Mononuclear cell (primary cell): ENCODE data around the gene TTC17. TPM values are rescaled to one million over a fixed set of nuclear protein-coding genes. Genes with fewer than 3 reads are reported as not detected.
"Not testable (repeated sequence)": the region's sequence is repeated elsewhere in the genome, so short reads cannot be mapped to it uniquely, and the experiment has no call there.

ENCODE experiments used
- H3K27me3 ChIP-seq: 2 replicates; pipeline ENCODE4 v1.6.0; 2011; ENCODE audit warnings: low read length, control low read depth; ENCODE audit not compliant: insufficient read depth
- H3K4me1 ChIP-seq: 2 replicates; pipeline ENCODE4 v1.5.1; 2011; ENCODE audit warnings: mild to moderate bottlenecking, low read length, control low read depth; ENCODE audit not compliant: insufficient read depth
- H3K4me3 ChIP-seq: 2 replicates; pipeline ENCODE4 v1.5.1; 2011; ENCODE audit warnings: mild to moderate bottlenecking, low read length, moderate library complexity
- H3K9me3 ChIP-seq: 2 replicates; pipeline ENCODE4 v1.5.1; 2011; ENCODE audit warnings: low read depth, mild to moderate bottlenecking, control low read depth, low read length
- total RNA-seq: library from RNA; depleted of rRNA; stranded (reverse); fragments of >200 nt; gene quantifications from one replicate; pipeline ENCODE4 v1.2.3, GENCODE V29; 2012

TTC17 gene, protein sequence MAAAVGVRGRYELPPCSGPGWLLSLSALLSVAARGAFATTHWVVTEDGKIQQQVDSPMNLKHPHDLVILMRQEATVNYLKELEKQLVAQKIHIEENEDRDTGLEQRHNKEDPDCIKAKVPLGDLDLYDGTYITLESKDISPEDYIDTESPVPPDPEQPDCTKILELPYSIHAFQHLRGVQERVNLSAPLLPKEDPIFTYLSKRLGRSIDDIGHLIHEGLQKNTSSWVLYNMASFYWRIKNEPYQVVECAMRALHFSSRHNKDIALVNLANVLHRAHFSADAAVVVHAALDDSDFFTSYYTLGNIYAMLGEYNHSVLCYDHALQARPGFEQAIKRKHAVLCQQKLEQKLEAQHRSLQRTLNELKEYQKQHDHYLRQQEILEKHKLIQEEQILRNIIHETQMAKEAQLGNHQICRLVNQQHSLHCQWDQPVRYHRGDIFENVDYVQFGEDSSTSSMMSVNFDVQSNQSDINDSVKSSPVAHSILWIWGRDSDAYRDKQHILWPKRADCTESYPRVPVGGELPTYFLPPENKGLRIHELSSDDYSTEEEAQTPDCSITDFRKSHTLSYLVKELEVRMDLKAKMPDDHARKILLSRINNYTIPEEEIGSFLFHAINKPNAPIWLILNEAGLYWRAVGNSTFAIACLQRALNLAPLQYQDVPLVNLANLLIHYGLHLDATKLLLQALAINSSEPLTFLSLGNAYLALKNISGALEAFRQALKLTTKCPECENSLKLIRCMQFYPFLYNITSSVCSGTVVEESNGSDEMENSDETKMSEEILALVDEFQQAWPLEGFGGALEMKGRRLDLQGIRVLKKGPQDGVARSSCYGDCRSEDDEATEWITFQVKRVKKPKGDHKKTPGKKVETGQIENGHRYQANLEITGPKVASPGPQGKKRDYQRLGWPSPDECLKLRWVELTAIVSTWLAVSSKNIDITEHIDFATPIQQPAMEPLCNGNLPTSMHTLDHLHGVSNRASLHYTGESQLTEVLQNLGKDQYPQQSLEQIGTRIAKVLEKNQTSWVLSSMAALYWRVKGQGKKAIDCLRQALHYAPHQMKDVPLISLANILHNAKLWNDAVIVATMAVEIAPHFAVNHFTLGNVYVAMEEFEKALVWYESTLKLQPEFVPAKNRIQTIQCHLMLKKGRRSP
- 123 TPM for total RNA-seq

DNA sequence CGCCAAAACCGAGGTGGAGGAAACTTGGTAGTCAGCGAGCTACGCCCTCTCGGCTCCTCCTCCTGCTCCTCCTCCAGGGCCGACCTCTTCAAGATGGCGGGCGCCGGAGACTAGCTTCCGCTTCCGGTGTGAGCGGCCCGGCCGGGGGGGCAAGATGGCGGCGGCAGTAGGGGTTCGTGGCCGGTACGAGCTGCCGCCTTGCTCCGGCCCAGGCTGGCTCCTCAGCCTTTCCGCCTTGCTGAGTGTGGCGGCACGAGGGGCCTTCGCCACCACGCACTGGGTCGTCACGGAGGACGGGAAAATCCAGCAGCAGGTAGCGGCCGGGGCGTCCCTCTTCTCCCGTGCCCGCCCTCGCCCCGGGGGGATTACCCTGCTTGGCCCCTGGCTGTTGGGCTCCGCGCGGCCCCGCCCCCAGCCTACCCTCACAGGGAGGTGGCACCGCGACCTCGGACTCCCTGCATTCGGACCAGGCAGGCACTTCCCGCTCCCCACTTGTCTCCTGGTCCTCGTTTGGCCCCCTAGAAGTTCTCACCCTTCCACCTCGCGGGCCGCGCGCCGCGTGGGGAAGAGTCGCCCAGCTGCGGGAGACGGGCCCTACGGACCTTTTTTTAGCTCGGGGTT, at the start of gene TTC17:
TSS of gene TTC17 (plus strand) at position 120 of the 621 bp plus-strand sequence. CDS start at position 155, 35 bp downstream.
- no peaks in the 10 kb centered on the region for H3K9me3 ChIP-seq
- H3K4me1 ChIP-seq: peaks cover 32% of the 10 kb centered on the region
- H3K4me3 ChIP-seq: peak within 1 kb of the TSS; percentile 94
- no peaks in the 10 kb centered on the region for H3K27me3 ChIP-seq

DNA sequence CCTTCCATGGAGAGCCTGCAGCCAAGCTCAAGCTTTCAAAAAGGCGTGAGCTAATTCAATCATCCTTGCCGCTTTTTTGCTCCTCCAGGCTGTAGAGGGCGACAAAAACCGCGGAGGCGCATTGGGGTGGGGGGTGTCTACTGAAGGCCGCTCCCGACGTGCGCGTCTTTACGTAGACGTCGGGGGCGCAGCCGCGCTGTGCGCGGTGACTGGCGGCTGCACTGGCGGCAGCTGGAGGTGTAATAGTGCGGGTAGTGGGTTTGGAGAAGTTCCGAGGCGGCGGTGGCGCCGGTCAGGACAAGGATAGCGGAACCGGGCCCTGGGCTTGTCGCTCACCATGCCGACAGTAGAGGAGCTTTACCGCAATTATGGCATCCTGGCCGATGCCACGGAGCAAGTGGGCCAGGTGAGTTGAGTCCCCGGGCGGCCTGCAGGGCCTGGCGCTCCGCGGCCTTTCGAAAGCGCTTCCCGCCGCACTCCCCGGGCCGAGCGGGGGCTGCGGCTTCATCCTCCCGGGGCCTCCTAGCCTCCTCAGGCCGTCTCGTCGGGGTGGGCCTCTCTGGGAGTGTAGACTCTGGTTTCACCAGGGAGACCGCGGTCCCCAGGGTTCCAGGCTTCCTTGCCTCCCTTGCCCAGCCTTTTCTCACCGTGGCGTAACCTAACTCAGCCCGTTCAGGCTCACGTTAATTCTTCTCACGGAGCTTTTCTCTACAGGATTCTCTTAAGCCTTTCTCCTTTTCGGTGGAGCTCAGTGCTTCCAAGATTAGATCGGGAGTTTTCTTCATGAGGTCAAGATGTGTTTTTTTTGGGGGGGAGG, 46.7 kb upstream of the TTC17 start, which contains the start of gene API5:
TSS of gene API5 (plus strand) at position 206 of the 817 bp plus-strand sequence. CDS start at position 338, 132 bp downstream.
- no peaks in the 10 kb centered on the region for H3K27me3 ChIP-seq
- no peaks in the 10 kb centered on the region for H3K9me3 ChIP-seq
- peaks cover 21% of the 10 kb centered on the region for H3K4me1 ChIP-seq
- H3K4me3 ChIP-seq: peak within 1 kb of the TSS; percentile 80

DNA sequence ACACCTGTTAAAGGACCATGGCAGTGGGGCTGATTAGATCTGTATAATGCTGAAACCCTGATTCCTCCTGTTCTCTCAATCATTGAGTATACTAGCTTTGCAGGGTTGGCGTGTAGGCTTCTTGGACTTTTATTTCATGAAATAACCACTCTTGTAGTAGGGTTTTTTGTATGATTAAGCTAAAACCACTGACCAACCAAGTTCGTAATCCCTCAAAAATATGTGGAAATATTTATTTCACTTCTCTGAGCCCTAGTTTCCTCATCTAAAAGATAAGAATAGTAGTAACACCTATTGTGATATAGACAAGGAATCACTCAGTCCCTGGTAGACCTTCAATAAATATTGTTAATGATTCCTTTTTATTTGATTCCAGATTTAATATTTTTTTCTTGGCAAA, 42.8 kb upstream of the TTC17 start:
- Histone ChIP-seq H3K27me3 (no peaks in the 10 kb centered on the region), H3K9me3 (no peaks in the 10 kb centered on the region), H3K4me3 (no peak overlapping the region), H3K4me1 (peaks cover 21% of the 10 kb centered on the region)

DNA sequence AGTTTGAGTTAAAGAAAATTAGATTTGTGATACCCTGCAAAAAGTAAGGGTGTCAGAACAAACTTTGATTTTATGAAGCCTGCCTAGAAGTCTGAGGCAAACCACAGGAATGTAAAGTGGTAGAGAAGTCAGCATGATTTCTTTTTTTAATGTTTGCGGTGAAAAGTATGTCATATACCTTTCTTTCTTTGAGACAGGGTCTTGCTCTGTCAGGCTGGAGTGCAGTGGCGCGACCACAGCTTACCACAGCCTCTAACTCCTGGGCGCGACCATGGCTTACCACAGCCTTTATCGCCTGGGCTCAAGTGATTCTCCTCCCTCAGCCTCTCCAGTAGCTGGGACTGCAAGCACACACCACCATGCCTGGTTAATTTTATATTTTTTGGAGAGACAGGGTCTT, 42.3 kb upstream of the TTC17 start:
- H3K9me3 ChIP-seq: no peaks in the 10 kb centered on the region
- H3K4me1 ChIP-seq: peaks cover 19% of the 10 kb centered on the region
- H3K27me3 ChIP-seq: no peaks in the 10 kb centered on the region
- H3K4me3 ChIP-seq: no peak overlapping the region

GRCh38 chr11:43327987-43328386, 30.7 kb upstream of the TTC17 start:
- H3K27me3 ChIP-seq: no peaks in the 10 kb centered on the region
- H3K4me3 ChIP-seq: no peak overlapping the region

DNA sequence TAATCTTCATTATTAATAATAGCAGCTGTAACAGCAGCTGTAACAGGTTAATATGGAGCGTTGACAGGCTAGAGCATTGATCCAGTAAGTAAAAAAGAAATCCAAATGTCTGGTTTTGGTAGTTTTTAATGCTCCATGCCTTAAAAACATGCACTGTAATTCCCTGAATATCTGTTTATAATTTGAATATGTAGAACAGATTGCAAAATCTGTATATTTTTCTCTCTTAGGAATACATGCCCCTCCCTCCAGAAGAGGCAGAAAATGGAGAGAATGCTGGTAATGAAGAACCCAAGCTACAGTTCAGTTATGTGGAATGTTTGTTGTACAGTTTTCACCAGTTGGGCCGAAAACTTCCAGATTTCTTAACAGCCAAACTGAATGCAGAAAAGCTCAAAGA, 30.2 kb upstream of the TTC17 start:
- no peaks in the 10 kb centered on the region for H3K4me1 ChIP-seq
- H3K27me3 ChIP-seq: no peaks in the 10 kb centered on the region
- no peak overlapping the region for H3K4me3 ChIP-seq
- H3K9me3 ChIP-seq: no peaks in the 10 kb centered on the region

More at GRCh38 chr11:43327987-43328386, 30.7 kb upstream of the TTC17 start:
- H3K9me3 ChIP-seq: no peaks in the 10 kb centered on the region
- no peaks in the 10 kb centered on the region for H3K4me1 ChIP-seq

GRCh38 chr11:43341159-43341558, 17.6 kb upstream of the TTC17 start:
- no peaks in the 10 kb centered on the region for H3K27me3 ChIP-seq
- H3K4me1 ChIP-seq: no peaks in the 10 kb centered on the region
- H3K9me3 ChIP-seq: no peaks in the 10 kb centered on the region
- H3K4me3 ChIP-seq: no peak overlapping the region

GRCh38 chr11:43351426-43351825, 7.3 kb upstream of the TTC17 start:
- not testable (repeated sequence) for H3K27me3 ChIP-seq, H3K9me3 ChIP-seq, H3K4me3 ChIP-seq, H3K4me1 ChIP-seq

- Histone ChIP-seq H3K27me3 (no peaks in the 10 kb centered on the region), H3K9me3 (no peaks in the 10 kb centered on the region), H3K4me1 (peaks cover 11% of the 10 kb centered on the region), H3K4me3 (no peak overlapping the region)
These were observed 4.4 kb upstream of the TTC17 start for GRCh38 chr11:43354311-43354710.

GRCh38 chr11:43356336-43356735, 2.4 kb upstream of the TTC17 start:
- no peaks in the 10 kb centered on the region for H3K27me3 ChIP-seq
- H3K4me1 ChIP-seq: peaks cover 28% of the 10 kb centered on the region
- no peak overlapping the region for H3K4me3 ChIP-seq
- no peaks in the 10 kb centered on the region for H3K9me3 ChIP-seq

GRCh38 chr11:43358279-43358800, 380 bp upstream of the TTC17 start:
- peak overlapping the region; percentile 94 for H3K4me3 ChIP-seq
- no peaks in the 10 kb centered on the region for H3K9me3 ChIP-seq
- no peaks in the 10 kb centered on the region for H3K27me3 ChIP-seq
- peaks cover 32% of the 10 kb centered on the region for H3K4me1 ChIP-seq

DNA sequence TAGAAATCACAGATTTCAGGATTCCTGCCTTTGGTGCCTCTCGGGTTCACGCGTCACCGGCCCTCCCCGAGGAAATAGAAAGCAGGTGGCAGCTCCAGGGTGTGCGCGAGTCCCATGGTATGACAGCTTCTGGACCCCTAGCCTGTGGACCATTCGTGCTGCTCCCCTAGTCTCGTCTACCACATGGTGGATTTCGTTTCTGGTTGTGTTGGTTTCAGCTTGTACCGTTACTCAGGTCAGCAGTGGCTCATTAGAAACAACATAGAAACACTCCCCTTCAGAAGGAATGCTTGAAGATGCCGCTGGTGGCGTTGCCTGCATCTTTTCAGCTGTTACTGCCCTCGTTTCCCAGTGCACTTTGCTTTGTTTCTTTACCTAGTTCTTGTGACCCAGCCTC, 700 bp downstream of the TTC17 start:
- peaks cover 32% of the 10 kb centered on the region for H3K4me1 ChIP-seq
- no peaks in the 10 kb centered on the region for H3K27me3 ChIP-seq
- peak overlapping the region; percentile 94 for H3K4me3 ChIP-seq
- no peaks in the 10 kb centered on the region for H3K9me3 ChIP-seq

DNA sequence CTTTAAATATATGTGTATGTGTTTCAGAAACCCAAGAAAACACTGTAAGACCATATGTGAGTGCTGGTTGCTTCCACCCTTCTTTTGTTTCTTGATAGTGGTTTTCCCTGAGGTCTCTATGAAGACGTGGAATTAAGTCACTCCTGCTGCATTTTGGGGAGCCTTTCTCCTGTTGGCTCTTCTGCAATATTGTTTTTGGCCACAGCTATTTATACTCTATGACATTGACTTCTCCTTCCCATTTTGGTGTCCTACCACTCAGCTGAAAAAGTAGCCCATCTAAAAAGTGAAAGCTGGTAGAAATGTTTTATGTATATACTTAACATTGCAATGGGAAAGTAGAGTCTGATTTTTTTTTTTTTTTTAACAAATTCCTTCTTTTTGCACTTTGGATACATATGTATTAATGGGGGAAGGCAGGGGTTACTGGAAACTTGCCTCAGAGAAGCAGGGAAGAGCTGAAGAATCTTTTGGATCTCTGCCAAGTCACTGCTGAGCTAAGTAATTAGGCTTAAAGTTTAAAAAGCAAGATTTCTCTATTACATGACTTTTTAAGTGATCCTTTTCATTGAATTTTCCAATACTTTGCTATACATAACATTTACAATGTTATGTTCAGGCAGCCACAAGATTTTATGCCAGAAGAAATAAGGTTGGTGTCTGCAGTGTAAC, 1.8 kb downstream of the TTC17 start:
- Histone ChIP-seq H3K4me1 (peaks cover 35% of the 10 kb centered on the region), H3K27me3 (no peaks in the 10 kb centered on the region), H3K9me3 (no peaks in the 10 kb centered on the region), H3K4me3 (no peak overlapping the region)
